ENCODE measurements around the gene GDPD4. TPM values are rescaled to one million over a fixed set of nuclear protein-coding genes. Genes with fewer than 3 reads are reported as not detected.
A peak's percentile ranks its signal among the peaks of the same experiment; 100 is the strongest.

Gene GDPD4
- total RNA-seq, 1 donor from 2014 or later: not detected

GRCh38 chr11:77320351-77320750, 18.9 kb upstream of the GDPD4 start:
- DNase-seq (ENCODE audit: low spot score, unreplicated experiment): no peak
- peak overlapping the region; percentile 35 for H3K27ac Mint-ChIP-seq
- H3K36me3 Mint-ChIP-seq (ENCODE audit: insufficient read depth): peaks cover 10% of the 10 kb centered on the region
- no peak overlapping the region for H3K4me3 Mint-ChIP-seq (ENCODE audit: low read depth)
- no peak for TF ChIP-seq CTCF (IDR thresholded peaks at IDR 0.05; ENCODE audit: unreplicated experiment)
- peaks cover 3% of the 10 kb centered on the region for H3K27me3 Mint-ChIP-seq
- H3K4me1 Mint-ChIP-seq (ENCODE audit: low read depth): no peaks in the 10 kb centered on the region
- H3K9me3 Mint-ChIP-seq (ENCODE audit: low read depth): no peaks in the 10 kb centered on the region

GRCh38 chr11:77318600-77318999, 17.1 kb upstream of the GDPD4 start:
- Mint-ChIP-seq H3K4me3 (ENCODE audit: low read depth) (no peak overlapping the region), H3K36me3 (ENCODE audit: insufficient read depth) (peaks cover 10% of the 10 kb centered on the region), H3K9me3 (ENCODE audit: low read depth) (no peaks in the 10 kb centered on the region), H3K27me3 (peaks cover 3% of the 10 kb centered on the region), H3K27ac (no peak overlapping the region), H3K4me1 (ENCODE audit: low read depth) (no peaks in the 10 kb centered on the region)
- no peak for TF ChIP-seq CTCF (IDR thresholded peaks at IDR 0.05; ENCODE audit: unreplicated experiment)
- no peak for DNase-seq (ENCODE audit: low spot score, unreplicated experiment)

GRCh38 chr11:77316733-77317342, 15.4 kb upstream of the GDPD4 start:
- no peak for DNase-seq (ENCODE audit: low spot score, unreplicated experiment)
- TF ChIP-seq CTCF (IDR thresholded peaks at IDR 0.05; ENCODE audit: unreplicated experiment): no peak
- Mint-ChIP-seq H3K36me3 (ENCODE audit: insufficient read depth) (peaks cover 1% of the 10 kb centered on the region), H3K9me3 (ENCODE audit: low read depth) (no peaks in the 10 kb centered on the region), H3K4me1 (ENCODE audit: low read depth) (no peaks in the 10 kb centered on the region), H3K27ac (no peak overlapping the region), H3K4me3 (ENCODE audit: low read depth) (no peak overlapping the region), H3K27me3 (peaks cover 3% of the 10 kb centered on the region)

- Mint-ChIP-seq H3K9me3 (ENCODE audit: low read depth) (no peaks in the 10 kb centered on the region), H3K36me3 (ENCODE audit: insufficient read depth) (no peaks in the 10 kb centered on the region), H3K4me3 (ENCODE audit: low read depth) (no peak overlapping the region), H3K4me1 (ENCODE audit: low read depth) (no peaks in the 10 kb centered on the region), H3K27ac (no peak overlapping the region), H3K27me3 (peaks cover 3% of the 10 kb centered on the region)
- DNase-seq (ENCODE audit: low spot score, unreplicated experiment): no peak
- TF ChIP-seq CTCF (IDR thresholded peaks at IDR 0.05; ENCODE audit: unreplicated experiment): no peak
These were observed 10.6 kb upstream of the GDPD4 start for GRCh38 chr11:77312107-77312506.

- DNase-seq (ENCODE audit: low spot score, unreplicated experiment): no peak
- H3K9me3 Mint-ChIP-seq (ENCODE audit: low read depth): no peaks in the 10 kb centered on the region
- no peak overlapping the region for H3K4me3 Mint-ChIP-seq (ENCODE audit: low read depth)
- H3K27me3 Mint-ChIP-seq: peaks cover 3% of the 10 kb centered on the region
- H3K27ac Mint-ChIP-seq: no peak overlapping the region
- H3K4me1 Mint-ChIP-seq (ENCODE audit: low read depth): no peaks in the 10 kb centered on the region
- TF ChIP-seq CTCF (IDR thresholded peaks at IDR 0.05; ENCODE audit: unreplicated experiment): no peak
- no peaks in the 10 kb centered on the region for H3K36me3 Mint-ChIP-seq (ENCODE audit: insufficient read depth)
These were observed 10.2 kb upstream of the GDPD4 start for GRCh38 chr11:77311701-77312100.
